Right lobe of liver (tissue), 6 donors: ENCODE measurements around the gene WBP1. TPM values are rescaled to one million over a fixed set of nuclear protein-coding genes. Genes with fewer than 3 reads are reported as not detected.
A peak's percentile ranks its signal among the peaks of the same experiment; 100 is the strongest.

Experiments
- ATAC-seq, 4 donors: fragments of 200-7000 bp; cut with Tn5 transposase; one replicate each; pipeline ENCODE4 v1.9.1; 2020; ENCODE audit warnings: mild to moderate bottlenecking in 4 of 4, moderate library complexity in 4 of 4
- DNase-seq, 3 donors: peaks; one replicate each; pipeline ENCODE4 v3.0.0-alpha.2; 2020
- H3K27ac ChIP-seq, 3 donors: fragments of 200-600 bp; one replicate each; pipeline ENCODE4 v1.8.0; 2022
- H3K27me3 ChIP-seq, 2 donors: fragments of 200-600 bp; one replicate each; pipeline ENCODE4 v1.8.0; 2022
- H3K36me3 ChIP-seq, 4 donors: fragments of 200-600 bp; sonication (generic) in 1 of 4; one replicate each; pipeline versions ENCODE4 v1.5.1 to v1.8.0; 2017 to 2022; ENCODE audit warnings: control low read depth in 1 of 4
- H3K4me1 ChIP-seq, 4 donors: fragments of 200-600 bp; sonication (generic) in 1 of 4; one replicate each; pipeline versions ENCODE4 v1.5.1 to v1.8.0; 2017 to 2022; ENCODE audit warnings: control low read depth in 1 of 4
- H3K4me3 ChIP-seq, 3 donors: fragments of 200-600 bp; one replicate each; pipeline ENCODE4 v1.8.0; 2022
- H3K9me3 ChIP-seq, 4 donors: fragments of 200-600 bp; sonication (generic) in 1 of 4; one replicate each; pipeline versions ENCODE4 v1.5.1 to v1.8.0; 2017 to 2022; ENCODE audit warnings: control low read depth in 1 of 4
- POLR2A ChIP-seq: fragments of 450-650 bp; IDR thresholded peaks from one replicate; pipeline ENCODE4 v1.6.1; 2017; ENCODE audit warnings: antibody characterized with exemption, mild to moderate bottlenecking
- WGBS: methylation state at CpG from one replicate; pipeline ENCODE4 v1.1.6; 2018; ENCODE audit warnings: low coverage, low lambda C conversion rate; ENCODE audit not compliant: insufficient coverage; ENCODE audit errors: missing lambda C conversion rate; 5-methylcytosine and 5-hydroxymethylcytosine counted together
- intact Hi-C, 2 donors: fragments of 100-400 bp; cut with DNase I; formaldehyde crosslinking; loops; one replicate each; pipeline versions ENCODE4 v1.11.2 to v1.14.1; 2022
- total RNA-seq, 6 experiments: library from RNA; depleted of rRNA in 2 of 6; stranded (reverse); fragments of >200 nt in 2 of 6; fragmentation: NEBNext Ultra II Directional in 3 of 6; extraction: Animal tissue kit (Norgen Biotek cat#: 25700) in 3 of 6; gene quantifications; one replicate each; pipeline versions ENCODE4 v1.1.0 to v1.2.4, GENCODE V29; 2016 to 2023
- TF ChIP-seq, protein P1 (sequence below), 4 donors: fragments of 200-600 bp in 3 of 4; fragments of 450-650 bp in 1 of 4; IDR thresholded peaks; one replicate each; pipeline versions ENCODE4 v1.5.1 to v1.8.0; 2016 to 2022; ENCODE audit warnings: antibody characterized with exemption in 4 of 4, mild to moderate bottlenecking in 2 of 4
- donor health status: DM: no; HTN: yes; CAD: no.
- donor health status: DM: no; HTN: no; CAD: no.
- donor health status: DM: no; HTN: no; CAD: no.
- donor health status: DM: no; HTN: yes; CAD: no.
- donor health status: DM: no; HTN: yes; CAD: no.

The WBP1 gene
- total RNA-seq, 6 experiments from 2014 or later: 29.6 to 37.6 (median 32.2) TPM

DNA sequence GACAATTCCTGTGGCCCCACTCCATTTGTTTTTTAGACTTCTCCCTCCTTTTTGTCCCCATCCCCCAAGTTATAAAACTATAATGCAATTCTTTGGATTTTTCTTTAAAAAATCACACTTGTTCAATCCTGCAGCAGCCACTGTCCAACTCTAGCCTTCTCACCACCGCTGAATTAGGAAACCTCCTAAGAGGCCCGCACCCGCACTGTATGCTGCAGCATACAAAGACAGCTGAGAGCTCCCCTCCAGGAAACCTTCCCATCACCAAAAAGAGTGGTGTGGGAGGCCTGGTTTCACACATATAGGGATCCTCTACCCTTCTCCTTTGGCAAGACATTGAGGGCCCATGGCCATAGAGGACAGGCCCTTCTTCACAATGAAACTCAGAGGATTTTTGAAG, 46.4 kb downstream of the WBP1 start:
- H3K4me1 ChIP-seq: peaks cover 0 to 49% (median 15%) of the 10 kb centered on the region in 4 donors

GRCh38 chr2:74505448-74506246, 47.4 kb downstream of the WBP1 start:
- ATAC-seq (no peak), DNase-seq (no peak)
- TF ChIP-seq POLR2A: no peak
- TF ChIP-seq, protein P1, sequence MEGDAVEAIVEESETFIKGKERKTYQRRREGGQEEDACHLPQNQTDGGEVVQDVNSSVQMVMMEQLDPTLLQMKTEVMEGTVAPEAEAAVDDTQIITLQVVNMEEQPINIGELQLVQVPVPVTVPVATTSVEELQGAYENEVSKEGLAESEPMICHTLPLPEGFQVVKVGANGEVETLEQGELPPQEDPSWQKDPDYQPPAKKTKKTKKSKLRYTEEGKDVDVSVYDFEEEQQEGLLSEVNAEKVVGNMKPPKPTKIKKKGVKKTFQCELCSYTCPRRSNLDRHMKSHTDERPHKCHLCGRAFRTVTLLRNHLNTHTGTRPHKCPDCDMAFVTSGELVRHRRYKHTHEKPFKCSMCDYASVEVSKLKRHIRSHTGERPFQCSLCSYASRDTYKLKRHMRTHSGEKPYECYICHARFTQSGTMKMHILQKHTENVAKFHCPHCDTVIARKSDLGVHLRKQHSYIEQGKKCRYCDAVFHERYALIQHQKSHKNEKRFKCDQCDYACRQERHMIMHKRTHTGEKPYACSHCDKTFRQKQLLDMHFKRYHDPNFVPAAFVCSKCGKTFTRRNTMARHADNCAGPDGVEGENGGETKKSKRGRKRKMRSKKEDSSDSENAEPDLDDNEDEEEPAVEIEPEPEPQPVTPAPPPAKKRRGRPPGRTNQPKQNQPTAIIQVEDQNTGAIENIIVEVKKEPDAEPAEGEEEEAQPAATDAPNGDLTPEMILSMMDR (IDR thresholded peaks at IDR 0.05): no peak
- Histone ChIP-seq H3K27ac (no peak overlapping the region), H3K36me3 (no peaks in the 10 kb centered on the region), H3K9me3 (no peaks in the 10 kb centered on the region), H3K27me3 (no peaks in the 10 kb centered on the region), H3K4me1 (peaks cover 0 to 42% (median 12%) of the 10 kb centered on the region in 4 donors), H3K4me3 (peak overlapping the region in 2 of 3 donors; percentile 78 to 95)
- intact Hi-C loops: no loop called here
- WGBS: 70% methylated on average over 8 of the region's 14 CpGs

More for the DNA sequence above, 46.4 kb downstream of the WBP1 start:
- ATAC-seq (no peak), DNase-seq (no peak)
- Histone ChIP-seq H3K9me3 (no peaks in the 10 kb centered on the region), H3K4me3 (peak overlapping the region in 2 of 3 donors; percentile 82 to 84), H3K27ac (peak overlapping the region in 1 of 3 donors; percentile 93), H3K27me3 (no peaks in the 10 kb centered on the region), H3K36me3 (no peaks in the 10 kb centered on the region)
- 79% methylated on average over 3 of the region's 3 CpGs for WGBS
- TF ChIP-seq POLR2A: no peak
- TF ChIP-seq, protein P1 (IDR thresholded peaks at IDR 0.05): no peak
- intact Hi-C loops: no loop called here

DNA sequence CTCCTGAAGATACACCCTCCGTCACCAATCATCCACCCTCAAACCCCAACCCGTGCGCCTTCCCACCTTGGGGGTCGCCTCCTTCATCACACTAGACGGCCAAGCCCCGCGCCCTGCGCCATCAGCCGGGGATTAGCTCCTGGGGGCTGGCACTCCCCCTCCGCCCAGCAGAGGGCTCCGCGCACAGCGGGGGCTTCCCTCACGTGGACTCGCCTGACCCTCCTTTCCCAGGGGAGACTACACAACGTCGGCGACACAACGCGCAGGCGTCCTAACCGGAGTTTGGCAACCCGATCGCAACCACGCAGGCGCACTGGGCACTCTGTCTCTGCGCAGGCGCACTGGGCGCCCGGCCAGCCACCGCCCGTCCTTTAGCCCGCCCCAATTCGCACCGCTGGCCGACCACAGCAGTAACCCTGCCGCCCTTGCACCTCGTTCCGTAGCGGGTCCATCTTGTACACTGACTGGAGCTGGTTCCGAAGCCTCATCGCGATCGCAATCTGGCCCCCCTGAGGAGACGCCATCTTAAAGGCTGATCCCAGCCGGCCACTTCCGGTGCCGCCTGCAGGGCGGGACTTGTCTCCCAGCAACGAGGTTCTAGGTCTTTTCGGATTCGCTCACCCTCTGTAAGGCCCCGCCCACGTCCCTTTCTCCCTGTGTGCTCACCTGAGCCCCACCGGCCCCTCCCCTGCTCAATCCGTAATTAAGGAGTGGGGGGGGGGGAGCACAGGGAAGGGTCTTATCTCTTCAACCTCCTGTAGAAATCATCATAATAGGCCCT, 49.1 kb downstream of the WBP1 start, which contains the start of gene PCGF1:
Gene PCGF1 (minus strand): TSS at position 551 of the 781 bp plus-strand sequence. CDS start 27 bp downstream, at position 524.
- Histone ChIP-seq H3K27ac (peak within 1 kb of the TSS; percentile 92 to 96 (median 94)), H3K27me3 (no peaks in the 10 kb centered on the region), H3K4me3 (peak within 1 kb of the TSS; percentile 76 to 95 (median 78)), H3K9me3 (no peaks in the 10 kb centered on the region), H3K36me3 (no peaks in the 10 kb centered on the region), H3K4me1 (peaks cover 0 to 31% (median 12%) of the 10 kb centered on the region in 4 donors)
- ATAC-seq: peak; percentile 87 to 93 (median 88)
- TF ChIP-seq, protein P1 (IDR thresholded peaks at IDR 0.05): peak in 1 of 4 donors; percentile 19
- TF ChIP-seq POLR2A: peak; percentile 45
- 0% methylated on average over 27 of the region's 56 CpGs for WGBS
- intact Hi-C loops: no loop called here
- peak; percentile 99 to 100 (median 99) for DNase-seq

DNA sequence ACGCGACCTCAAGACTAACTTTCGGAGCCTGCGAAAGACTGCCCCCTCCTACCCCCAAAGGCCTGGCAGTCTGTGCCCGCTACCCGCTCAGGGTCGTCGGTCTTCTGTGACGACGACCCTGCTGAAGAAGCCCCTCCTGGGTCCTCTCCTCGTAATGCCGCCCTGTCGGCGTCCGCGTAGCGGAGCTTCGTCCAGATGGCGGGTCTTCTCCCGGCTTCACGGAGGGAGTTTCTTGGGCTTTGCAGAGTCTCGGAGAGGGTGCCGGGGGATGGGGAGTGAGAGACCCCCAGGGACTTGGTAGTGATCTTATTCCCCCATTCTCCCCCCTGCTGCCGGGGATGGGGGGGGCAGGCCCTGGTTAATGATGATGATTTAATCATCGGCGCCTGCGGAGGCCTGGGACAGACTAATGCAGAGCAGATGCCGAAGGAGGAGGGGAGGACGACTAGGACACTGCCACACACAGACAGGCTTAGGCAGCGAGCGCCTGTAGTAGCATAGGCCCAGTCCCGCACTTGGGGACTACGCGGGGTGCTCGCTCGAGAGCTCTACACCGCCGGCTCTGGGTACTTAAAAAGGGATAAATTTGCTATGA, 49.8 kb downstream of the WBP1 start:
- peak in 1 of 3 donors; percentile 42 for DNase-seq
- Histone ChIP-seq H3K4me3 (peak overlapping the region; percentile 76 to 95 (median 78)), H3K27ac (peak overlapping the region; percentile 92 to 96 (median 94)), H3K9me3 (no peaks in the 10 kb centered on the region), H3K36me3 (no peaks in the 10 kb centered on the region), H3K27me3 (peaks cover under 1 to 4% of the 10 kb centered on the region in 2 donors), H3K4me1 (peaks cover 0 to 31% (median 12%) of the 10 kb centered on the region in 4 donors)
- TF ChIP-seq POLR2A: no peak
- TF ChIP-seq, protein P1 (IDR thresholded peaks at IDR 0.05): no peak
- intact Hi-C loops: no loop called here
- ATAC-seq: peak in 1 of 4 donors; percentile 6
- WGBS: 11% methylated on average over 33 of the region's 38 CpGs
